D721Med (cell line): ENCODE data around the gene PFAS.

Experiments
- DNase-seq: peaks from one replicate; pipeline ENCODE4 v3.0.0; 2011; ENCODE audit warnings: low spot score; ENCODE audit not compliant: insufficient read length
- FAIRE-seq: peaks from 2 replicates; lab custom pipeline; 2011; peaks lifted over from hg19 to GRCh38; lab: Jason Lieb, UNC
- CTCF ChIP-seq: IDR thresholded peaks from 2 replicates; pipeline ENCODE4 v1.5.1; 2012; ENCODE audit warnings: mild to moderate bottlenecking, control low read depth; ENCODE audit not compliant: insufficient read depth; ENCODE audit errors: missing control alignments

PFAS gene

GRCh38 chr17:8234361-8235270, 14.5 kb upstream of the PFAS start:
- DNase-seq (no peak), FAIRE-seq (no peak)

GRCh38 chr17:8235676-8236075, 13.4 kb upstream of the PFAS start:
- no peak for FAIRE-seq
- no peak for TF ChIP-seq CTCF
- DNase-seq, result no peak

More at GRCh38 chr17:8234361-8235270, 14.5 kb upstream of the PFAS start:
- no peak for TF ChIP-seq CTCF

GRCh38 chr17:8237175-8237574, 11.9 kb upstream of the PFAS start:
- no peak for FAIRE-seq
- no peak for TF ChIP-seq CTCF
- no peak for DNase-seq

GRCh38 chr17:8237886-8238285, 11.2 kb upstream of the PFAS start:
- DNase-seq, result no peak

GRCh38 chr17:8243827-8244226, 5.3 kb upstream of the PFAS start:
- DNase-seq, result no peak
- no peak for TF ChIP-seq CTCF
- FAIRE-seq, result no peak

More at GRCh38 chr17:8237886-8238285, 11.2 kb upstream of the PFAS start:
- no peak for FAIRE-seq
- TF ChIP-seq CTCF, result no peak

GRCh38 chr17:8244768-8245167, 4.3 kb upstream of the PFAS start:
- FAIRE-seq (no peak), DNase-seq (no peak)
- TF ChIP-seq CTCF, result no peak
